Fibroblast of peridontal ligament (primary cell): ENCODE results near the gene RFTN1.

Experiments
- DNase-seq: peaks from one replicate; pipeline ENCODE4 v3.0.0-alpha.2; 2010; ENCODE audit errors: extremely low read depth

Gene RFTN1

GRCh38 chr3:16410659-16411058 is 102.8 kb downstream of the RFTN1 start:
- DNase-seq: no peak

- DNase-seq: no peak
Measured at GRCh38 chr3:16409032-16409431, 104.5 kb downstream of the RFTN1 start.

- peak; percentile 67 for DNase-seq
Measured at GRCh38 chr3:16407366-16407765, 106.1 kb downstream of the RFTN1 start.

GRCh38 chr3:16406579-16406978 is 106.9 kb downstream of the RFTN1 start:
- DNase-seq: no peak

GRCh38 chr3:16406166-16406565 is 107.3 kb downstream of the RFTN1 start:
- DNase-seq: no peak

- no peak for DNase-seq
Measured at GRCh38 chr3:16404349-16404895, 109.1 kb downstream of the RFTN1 start.

GRCh38 chr3:16402451-16402850 is 111.0 kb downstream of the RFTN1 start:
- DNase-seq: peak; percentile 80

- DNase-seq: no peak
Measured at GRCh38 chr3:16401273-16401672, 112.2 kb downstream of the RFTN1 start.

GRCh38 chr3:16400106-16400931 is 113.2 kb downstream of the RFTN1 start:
- DNase-seq: no peak

- DNase-seq: peak; percentile 82
Measured at GRCh38 chr3:16399473-16399872, 114.0 kb downstream of the RFTN1 start.

GRCh38 chr3:16398648-16399047 is 114.9 kb downstream of the RFTN1 start:
- no peak for DNase-seq

GRCh38 chr3:16396202-16396601 is 117.3 kb downstream of the RFTN1 start:
- no peak for DNase-seq

GRCh38 chr3:16395212-16395611 is 118.3 kb downstream of the RFTN1 start:
- no peak for DNase-seq

- no peak for DNase-seq
Measured at GRCh38 chr3:16394639-16395038, 118.9 kb downstream of the RFTN1 start.

GRCh38 chr3:16392717-16393116 is 120.8 kb downstream of the RFTN1 start:
- peak; percentile 87 for DNase-seq

GRCh38 chr3:16392065-16392464 is 121.4 kb downstream of the RFTN1 start:
- no peak for DNase-seq

- DNase-seq: no peak
Measured at GRCh38 chr3:16390581-16390980, 122.9 kb downstream of the RFTN1 start.

GRCh38 chr3:16388850-16389441 is 124.6 kb downstream of the RFTN1 start:
- peak; percentile 97 for DNase-seq

- no peak for DNase-seq
Measured at GRCh38 chr3:16386561-16386960, 126.9 kb downstream of the RFTN1 start.

- peak; percentile 67 for DNase-seq
Measured at GRCh38 chr3:16385151-16385550, 128.3 kb downstream of the RFTN1 start.

- no peak for DNase-seq
Measured at GRCh38 chr3:16383864-16384263, 129.6 kb downstream of the RFTN1 start.

GRCh38 chr3:16382845-16383244 is 130.7 kb downstream of the RFTN1 start:
- no peak for DNase-seq

- DNase-seq: no peak
Measured at GRCh38 chr3:16381426-16381825, 132.1 kb downstream of the RFTN1 start.
